Measurements from ENCODE around the gene RAD9A.
"Not testable (repeated sequence)": the region's sequence is repeated elsewhere in the genome, so short reads cannot be mapped to it uniquely, and the experiment has no call there.

GRCh38 chr11:67403085-67403484, 11.3 kb downstream of the RAD9A start:
- TF ChIP-seq CTCF (conservative IDR thresholded peaks at IDR 0.05); ZFX (IDR thresholded peaks at IDR 0.05): not testable (repeated sequence)

All from C4-2B (cell line).